ENCODE measurements around the gene KANSL1.

GRCh38 chr17:46043606-46044005 lies 149.6 kb downstream of the KANSL1 start:
- TF ChIP-seq, protein P1, sequence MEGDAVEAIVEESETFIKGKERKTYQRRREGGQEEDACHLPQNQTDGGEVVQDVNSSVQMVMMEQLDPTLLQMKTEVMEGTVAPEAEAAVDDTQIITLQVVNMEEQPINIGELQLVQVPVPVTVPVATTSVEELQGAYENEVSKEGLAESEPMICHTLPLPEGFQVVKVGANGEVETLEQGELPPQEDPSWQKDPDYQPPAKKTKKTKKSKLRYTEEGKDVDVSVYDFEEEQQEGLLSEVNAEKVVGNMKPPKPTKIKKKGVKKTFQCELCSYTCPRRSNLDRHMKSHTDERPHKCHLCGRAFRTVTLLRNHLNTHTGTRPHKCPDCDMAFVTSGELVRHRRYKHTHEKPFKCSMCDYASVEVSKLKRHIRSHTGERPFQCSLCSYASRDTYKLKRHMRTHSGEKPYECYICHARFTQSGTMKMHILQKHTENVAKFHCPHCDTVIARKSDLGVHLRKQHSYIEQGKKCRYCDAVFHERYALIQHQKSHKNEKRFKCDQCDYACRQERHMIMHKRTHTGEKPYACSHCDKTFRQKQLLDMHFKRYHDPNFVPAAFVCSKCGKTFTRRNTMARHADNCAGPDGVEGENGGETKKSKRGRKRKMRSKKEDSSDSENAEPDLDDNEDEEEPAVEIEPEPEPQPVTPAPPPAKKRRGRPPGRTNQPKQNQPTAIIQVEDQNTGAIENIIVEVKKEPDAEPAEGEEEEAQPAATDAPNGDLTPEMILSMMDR (IDR thresholded peaks at IDR 0.05): no peak
- TF ChIP-seq EZH2 (IDR thresholded peaks at IDR 0.05; ENCODE audit: borderline replicate concordance, insufficient read depth, low read depth, low read length, poor library complexity, severe bottlenecking): no peak
